ENCODE data around the gene FGD6. TPM values are rescaled to one million over a fixed set of nuclear protein-coding genes. Genes with fewer than 3 reads are reported as not detected.
"Not testable (repeated sequence)": the region's sequence is repeated elsewhere in the genome, so short reads cannot be mapped to it uniquely, and the experiment has no call there.

The FGD6 gene
- total RNA-seq, 1 donor from 2014 or later = 42.1 TPM

DNA sequence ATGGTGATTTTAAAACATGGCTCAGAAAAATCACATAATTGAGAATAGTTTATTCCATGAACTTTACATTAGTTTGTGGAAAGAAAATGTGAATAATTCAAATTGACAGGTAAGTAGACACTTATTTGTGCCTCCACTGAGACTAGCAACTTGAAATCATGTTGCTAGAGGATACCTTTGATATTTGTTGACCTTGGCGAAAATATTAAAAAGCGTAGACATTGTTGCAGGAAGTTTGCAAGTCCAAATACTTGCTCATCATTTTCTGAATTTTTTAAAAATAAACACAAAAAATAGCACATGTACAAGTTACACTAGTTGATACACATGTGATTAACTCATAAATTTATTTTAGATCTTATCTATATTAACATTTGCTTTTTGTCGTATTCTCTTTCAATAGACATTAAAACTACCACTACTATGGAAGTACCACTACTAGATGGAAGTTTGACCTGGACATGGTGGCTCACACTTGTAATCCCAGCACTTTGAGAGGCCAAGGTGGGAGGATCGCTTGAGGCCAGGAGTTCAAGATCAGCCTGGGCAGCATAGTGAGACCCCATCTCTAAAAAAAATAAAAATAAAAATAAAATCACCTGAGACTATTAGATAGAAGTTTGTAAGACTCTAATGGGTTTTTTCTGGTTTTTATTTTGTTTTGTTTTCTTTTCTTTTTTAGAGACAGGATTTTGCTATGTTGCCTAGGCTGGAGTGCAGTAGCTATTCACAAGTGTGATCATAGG, 24.7 kb upstream of the FGD6 start:
- Mint-ChIP-seq H3K9me3 (ENCODE audit: unreplicated experiment) (peaks cover 6% of the 10 kb centered on the region), H3K4me1 (ENCODE audit: low read depth, unreplicated experiment) (peaks cover 10% of the 10 kb centered on the region), H3K36me3 (ENCODE audit: unreplicated experiment) (peaks cover 9% of the 10 kb centered on the region), H3K27ac (ENCODE audit: unreplicated experiment) (no peak overlapping the region), H3K27me3 (ENCODE audit: unreplicated experiment) (no peaks in the 10 kb centered on the region), H3K4me3 (ENCODE audit: unreplicated experiment) (no peak overlapping the region)
- no peak for DNase-seq
- TF ChIP-seq, protein P1, sequence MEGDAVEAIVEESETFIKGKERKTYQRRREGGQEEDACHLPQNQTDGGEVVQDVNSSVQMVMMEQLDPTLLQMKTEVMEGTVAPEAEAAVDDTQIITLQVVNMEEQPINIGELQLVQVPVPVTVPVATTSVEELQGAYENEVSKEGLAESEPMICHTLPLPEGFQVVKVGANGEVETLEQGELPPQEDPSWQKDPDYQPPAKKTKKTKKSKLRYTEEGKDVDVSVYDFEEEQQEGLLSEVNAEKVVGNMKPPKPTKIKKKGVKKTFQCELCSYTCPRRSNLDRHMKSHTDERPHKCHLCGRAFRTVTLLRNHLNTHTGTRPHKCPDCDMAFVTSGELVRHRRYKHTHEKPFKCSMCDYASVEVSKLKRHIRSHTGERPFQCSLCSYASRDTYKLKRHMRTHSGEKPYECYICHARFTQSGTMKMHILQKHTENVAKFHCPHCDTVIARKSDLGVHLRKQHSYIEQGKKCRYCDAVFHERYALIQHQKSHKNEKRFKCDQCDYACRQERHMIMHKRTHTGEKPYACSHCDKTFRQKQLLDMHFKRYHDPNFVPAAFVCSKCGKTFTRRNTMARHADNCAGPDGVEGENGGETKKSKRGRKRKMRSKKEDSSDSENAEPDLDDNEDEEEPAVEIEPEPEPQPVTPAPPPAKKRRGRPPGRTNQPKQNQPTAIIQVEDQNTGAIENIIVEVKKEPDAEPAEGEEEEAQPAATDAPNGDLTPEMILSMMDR (IDR thresholded peaks at IDR 0.05; ENCODE audit: partially characterized antibody, unreplicated experiment) = no peak

DNA sequence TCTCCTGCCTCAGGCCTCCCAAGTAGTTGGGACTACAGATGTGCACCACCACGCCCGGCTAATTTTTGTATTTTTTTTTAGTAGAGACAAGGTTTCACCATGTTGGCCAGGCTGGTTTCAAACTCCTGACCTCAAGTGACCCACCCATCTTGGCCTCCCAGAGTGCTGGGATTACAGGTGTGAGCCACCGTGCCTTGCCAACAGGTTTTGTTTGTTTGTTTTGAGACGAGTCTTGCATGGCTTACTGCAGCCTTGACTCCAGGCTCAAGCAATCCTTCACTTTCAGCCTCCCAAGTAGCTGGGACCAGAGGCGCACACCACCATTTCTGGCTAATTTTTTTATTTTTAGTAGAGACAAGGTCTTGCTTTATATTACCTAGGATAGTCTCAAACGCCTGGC, 23.9 kb upstream of the FGD6 start:
- not testable (repeated sequence) for H3K27ac Mint-ChIP-seq (ENCODE audit: unreplicated experiment); DNase-seq
- peaks cover 13% of the 10 kb centered on the region for H3K36me3 Mint-ChIP-seq (ENCODE audit: unreplicated experiment)

DNA sequence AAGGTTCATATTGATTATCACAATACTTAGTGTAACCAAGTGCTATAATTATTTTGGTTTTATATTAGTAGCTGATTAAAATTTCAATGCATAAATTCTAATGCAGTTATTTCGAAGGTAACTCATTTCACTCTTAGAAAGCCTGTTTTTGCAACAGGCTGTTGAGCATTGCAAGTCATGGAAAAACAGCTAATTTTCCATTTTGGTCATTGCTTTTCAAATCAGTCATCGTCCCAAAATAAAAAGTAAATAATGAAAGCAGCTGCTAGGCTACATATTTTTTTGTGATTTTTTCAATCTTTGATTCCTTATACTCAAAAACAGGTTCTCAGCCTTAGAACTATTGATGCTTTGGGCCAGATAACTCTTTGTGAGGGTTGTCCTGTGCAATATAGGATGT, 23.3 kb upstream of the FGD6 start:
- Mint-ChIP-seq H3K9me3 (ENCODE audit: unreplicated experiment) (peaks cover 11% of the 10 kb centered on the region), H3K27ac (ENCODE audit: unreplicated experiment) (no peak overlapping the region), H3K27me3 (ENCODE audit: unreplicated experiment) (peaks cover 4% of the 10 kb centered on the region), H3K4me3 (ENCODE audit: unreplicated experiment) (no peak overlapping the region), H3K36me3 (ENCODE audit: unreplicated experiment) (peaks cover 13% of the 10 kb centered on the region), H3K4me1 (ENCODE audit: low read depth, unreplicated experiment) (peaks cover 10% of the 10 kb centered on the region)
- TF ChIP-seq, protein P1 (IDR thresholded peaks at IDR 0.05; ENCODE audit: partially characterized antibody, unreplicated experiment) = no peak
- DNase-seq = no peak

More for the DNA sequence above, 23.9 kb upstream of the FGD6 start:
- not testable (repeated sequence) for H3K27me3 Mint-ChIP-seq (ENCODE audit: unreplicated experiment); H3K4me1 Mint-ChIP-seq (ENCODE audit: low read depth, unreplicated experiment); H3K4me3 Mint-ChIP-seq (ENCODE audit: unreplicated experiment)
- peaks cover 11% of the 10 kb centered on the region for H3K9me3 Mint-ChIP-seq (ENCODE audit: unreplicated experiment)

DNA sequence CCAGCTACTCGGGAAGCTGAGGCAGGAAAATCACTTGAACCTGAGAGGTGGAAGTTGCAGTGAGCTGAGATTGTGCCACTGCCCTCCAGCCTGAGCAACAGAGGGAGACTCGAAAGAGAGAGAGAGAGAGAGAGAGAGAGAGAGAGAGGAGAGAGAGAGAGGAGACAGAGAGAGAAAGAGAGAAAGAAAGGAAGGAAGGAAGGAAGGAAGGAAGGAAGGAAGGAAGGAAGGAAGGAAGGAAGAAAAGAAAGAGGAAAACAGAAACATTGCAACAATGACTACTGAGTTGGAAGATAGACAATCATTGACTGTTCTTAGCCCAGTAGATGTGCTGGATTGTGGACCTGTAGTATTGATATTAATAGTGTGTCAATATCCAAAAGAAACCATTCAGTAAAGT, 22.6 kb upstream of the FGD6 start:
- not testable (repeated sequence) for H3K4me1 Mint-ChIP-seq (ENCODE audit: low read depth, unreplicated experiment); H3K27me3 Mint-ChIP-seq (ENCODE audit: unreplicated experiment); DNase-seq; H3K27ac Mint-ChIP-seq (ENCODE audit: unreplicated experiment); H3K4me3 Mint-ChIP-seq (ENCODE audit: unreplicated experiment)
- H3K9me3 Mint-ChIP-seq (ENCODE audit: unreplicated experiment) = peaks cover 11% of the 10 kb centered on the region
- peaks cover 13% of the 10 kb centered on the region for H3K36me3 Mint-ChIP-seq (ENCODE audit: unreplicated experiment)

DNA sequence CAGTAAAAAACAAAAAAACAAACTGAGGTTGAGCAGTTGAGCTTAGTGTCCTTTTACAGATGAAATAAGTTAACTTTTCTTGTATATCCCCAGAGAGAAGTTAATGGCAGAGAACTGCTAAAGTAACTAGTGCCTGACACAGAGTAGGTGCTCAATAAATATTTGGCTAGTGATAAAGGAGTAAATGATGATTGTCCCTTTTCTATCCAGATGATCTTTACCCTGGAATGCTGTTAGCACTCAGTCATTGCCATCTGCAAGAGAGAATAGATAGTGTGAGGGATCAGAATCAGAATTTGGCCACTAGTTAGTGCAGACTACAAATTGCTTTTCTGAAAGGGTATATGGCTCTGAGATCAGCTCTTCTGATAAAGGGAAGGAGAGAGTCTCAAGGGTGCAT, 21.9 kb upstream of the FGD6 start:
- Mint-ChIP-seq H3K27me3 (ENCODE audit: unreplicated experiment) (peaks cover 4% of the 10 kb centered on the region), H3K27ac (ENCODE audit: unreplicated experiment) (peak overlapping the region; percentile 29), H3K9me3 (ENCODE audit: unreplicated experiment) (peaks cover 9% of the 10 kb centered on the region), H3K4me1 (ENCODE audit: low read depth, unreplicated experiment) (peaks cover 10% of the 10 kb centered on the region), H3K4me3 (ENCODE audit: unreplicated experiment) (no peak overlapping the region), H3K36me3 (ENCODE audit: unreplicated experiment) (peaks cover 13% of the 10 kb centered on the region)
- no peak for DNase-seq
- TF ChIP-seq, protein P1 (IDR thresholded peaks at IDR 0.05; ENCODE audit: partially characterized antibody, unreplicated experiment) = no peak

DNA sequence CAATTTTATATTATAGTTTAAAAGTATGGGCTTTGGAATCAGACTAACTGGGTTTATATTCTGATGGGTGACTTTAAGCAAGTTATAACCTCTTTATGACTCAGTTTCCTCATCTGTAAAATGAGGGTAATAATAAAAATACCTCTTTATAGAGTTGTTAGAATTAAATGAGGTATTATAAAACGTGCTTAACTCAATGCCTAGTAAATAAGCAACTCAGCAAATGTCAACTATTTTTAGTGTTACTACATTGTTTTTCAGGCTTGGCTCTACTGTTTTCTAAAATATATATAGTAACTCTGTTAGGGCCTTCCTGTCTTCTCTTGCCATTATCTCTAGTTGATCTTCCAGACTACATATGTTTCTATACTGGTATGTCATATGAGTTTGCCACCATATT, 20.9 kb upstream of the FGD6 start:
- Mint-ChIP-seq H3K4me1 (ENCODE audit: low read depth, unreplicated experiment) (peaks cover 10% of the 10 kb centered on the region), H3K36me3 (ENCODE audit: unreplicated experiment) (peaks cover 13% of the 10 kb centered on the region), H3K27me3 (ENCODE audit: unreplicated experiment) (peaks cover 4% of the 10 kb centered on the region), H3K4me3 (ENCODE audit: unreplicated experiment) (no peak overlapping the region), H3K9me3 (ENCODE audit: unreplicated experiment) (peaks cover 8% of the 10 kb centered on the region), H3K27ac (ENCODE audit: unreplicated experiment) (no peak overlapping the region)
- DNase-seq = no peak
- TF ChIP-seq, protein P1 (IDR thresholded peaks at IDR 0.05; ENCODE audit: partially characterized antibody, unreplicated experiment) = no peak

All from glutamatergic neuron (in vitro differentiated cells).